OCI-M2 (cell line): ENCODE measurements around the gene OR51I1.

Experiments used
- DNase-seq: peaks from one replicate; lab custom pipeline; 2025; ENCODE audit not compliant: unreplicated experiment; lab: John Stamatoyannopoulos, UW

OR51I1 gene

DNA sequence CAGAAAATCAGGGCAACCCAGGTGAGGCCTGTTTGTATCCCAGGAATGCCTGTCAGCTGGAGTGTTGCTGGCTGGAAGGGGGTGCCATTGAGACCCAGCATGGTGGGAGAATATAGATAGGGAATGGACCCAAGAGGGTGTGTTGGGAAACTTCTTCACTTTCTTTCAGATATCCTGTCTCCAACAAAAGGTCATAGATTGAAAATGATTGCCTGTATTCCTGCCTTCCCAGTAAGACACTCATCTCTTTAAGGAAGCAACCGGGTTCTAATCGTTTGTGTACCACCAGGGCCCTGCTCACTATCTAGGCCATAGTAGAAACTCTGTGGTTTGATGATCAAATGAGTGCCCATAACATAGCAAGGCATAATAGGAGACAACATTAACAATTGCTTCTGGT lies at the start of gene OR51I1:
Gene OR51I1 (minus strand): TSS at position 101 of the 400 bp plus-strand sequence. CDS start 0 bp downstream, at position 101.
- DNase-seq, result no peak

GRCh38 chr11:5489576-5490357 lies 48.5 kb upstream of the OR51I1 start:
- no peak for DNase-seq

- DNase-seq, result no peak
Observed at GRCh38 chr11:5488798-5489399, 47.6 kb upstream of the OR51I1 start.

DNA sequence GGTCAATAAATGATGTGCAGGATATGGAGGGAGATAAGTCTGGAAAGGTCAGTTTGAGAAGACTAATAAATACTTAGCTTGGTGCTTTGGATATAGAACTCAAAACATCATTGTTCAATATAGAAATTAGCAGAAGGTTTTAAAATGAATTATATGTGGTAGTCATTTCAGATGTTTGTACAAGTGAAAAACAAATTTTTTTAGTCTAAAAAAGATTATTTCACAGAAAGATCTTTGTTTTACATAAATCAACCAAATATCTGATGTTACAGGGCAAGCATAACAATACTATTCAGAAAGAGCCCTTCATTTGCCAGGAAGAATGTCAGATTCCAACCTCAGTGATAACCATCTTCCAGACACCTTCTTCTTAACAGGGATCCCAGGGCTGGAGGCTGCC lies 47.1 kb upstream of the OR51I1 start, which contains the start of gene OR52D1:
Gene OR52D1 (plus strand): TSS at position 301 of the 400 bp plus-strand sequence. CDS start 22 bp downstream, at position 323.
- DNase-seq, result no peak

GRCh38 chr11:5486421-5486820 lies 45.1 kb upstream of the OR51I1 start:
- no peak for DNase-seq

DNA sequence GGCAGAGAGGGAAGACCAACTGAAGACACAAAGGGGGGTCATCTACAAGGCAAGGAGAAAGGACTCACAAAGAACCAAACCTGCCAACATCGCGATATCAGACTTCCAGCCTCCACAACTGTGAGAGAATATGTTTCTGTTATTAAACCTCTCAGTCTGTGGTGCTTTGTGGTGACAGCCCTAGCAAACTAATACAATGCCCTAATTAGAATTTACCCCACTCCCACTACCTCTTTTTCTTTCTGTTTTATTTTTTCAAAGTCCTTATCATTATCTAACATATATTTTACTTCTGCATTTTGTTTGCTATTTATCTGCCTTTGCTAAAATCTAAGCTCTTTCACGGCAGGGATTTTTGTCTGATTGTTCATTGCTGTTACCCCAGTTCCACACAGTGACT lies 44.7 kb upstream of the OR51I1 start:
- DNase-seq, result no peak

DNA sequence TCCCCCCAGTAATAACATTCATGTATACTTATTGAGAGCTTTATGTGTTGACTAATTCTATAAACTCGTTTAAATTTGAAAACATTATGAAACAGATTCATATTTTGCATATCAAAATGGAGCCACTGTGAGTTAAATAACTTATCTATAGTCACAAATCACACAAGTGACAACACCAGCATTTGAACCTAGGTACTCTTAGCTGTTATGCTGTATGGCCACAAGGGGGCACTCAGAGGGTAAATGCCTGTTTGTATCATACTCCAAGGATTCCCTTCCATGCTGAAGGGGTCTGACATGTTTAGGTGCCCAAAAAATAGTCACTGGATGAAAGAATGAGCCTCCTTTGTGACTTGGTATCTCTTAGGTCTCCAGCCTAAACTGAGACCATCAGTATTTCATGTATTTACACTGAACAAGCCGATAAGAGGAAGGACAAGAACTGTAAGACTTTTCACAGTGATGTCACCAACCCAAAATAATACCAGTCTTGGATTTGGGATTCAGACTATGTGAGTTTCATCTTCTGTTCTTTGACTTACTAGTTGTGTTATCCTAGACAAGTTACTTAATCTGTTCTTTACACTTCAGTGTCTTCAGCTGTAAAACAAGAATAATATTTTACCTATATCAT lies 35.0 kb upstream of the OR51I1 start:
- peak; percentile 15 for DNase-seq

DNA sequence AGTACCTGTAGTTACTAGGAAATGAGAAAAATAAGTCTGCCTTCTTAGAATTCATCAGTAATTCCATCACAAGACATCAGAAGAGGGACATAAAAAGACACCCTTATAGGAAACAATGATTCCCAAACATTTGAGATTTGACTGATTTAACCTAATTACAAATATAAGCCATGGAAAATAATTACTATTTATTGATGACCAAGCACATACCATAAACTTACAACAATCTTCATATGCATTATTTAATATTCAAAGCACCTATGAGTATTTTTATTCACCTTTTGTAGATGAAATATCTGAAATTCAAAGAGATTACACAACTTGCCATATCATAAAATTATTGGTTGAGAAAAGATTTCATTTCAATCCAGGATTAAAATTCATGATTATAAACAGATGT lies 32.6 kb upstream of the OR51I1 start:
- DNase-seq, result no peak

- DNase-seq, result no peak
Observed at GRCh38 chr11:5467527-5467926, 26.2 kb upstream of the OR51I1 start.

DNA sequence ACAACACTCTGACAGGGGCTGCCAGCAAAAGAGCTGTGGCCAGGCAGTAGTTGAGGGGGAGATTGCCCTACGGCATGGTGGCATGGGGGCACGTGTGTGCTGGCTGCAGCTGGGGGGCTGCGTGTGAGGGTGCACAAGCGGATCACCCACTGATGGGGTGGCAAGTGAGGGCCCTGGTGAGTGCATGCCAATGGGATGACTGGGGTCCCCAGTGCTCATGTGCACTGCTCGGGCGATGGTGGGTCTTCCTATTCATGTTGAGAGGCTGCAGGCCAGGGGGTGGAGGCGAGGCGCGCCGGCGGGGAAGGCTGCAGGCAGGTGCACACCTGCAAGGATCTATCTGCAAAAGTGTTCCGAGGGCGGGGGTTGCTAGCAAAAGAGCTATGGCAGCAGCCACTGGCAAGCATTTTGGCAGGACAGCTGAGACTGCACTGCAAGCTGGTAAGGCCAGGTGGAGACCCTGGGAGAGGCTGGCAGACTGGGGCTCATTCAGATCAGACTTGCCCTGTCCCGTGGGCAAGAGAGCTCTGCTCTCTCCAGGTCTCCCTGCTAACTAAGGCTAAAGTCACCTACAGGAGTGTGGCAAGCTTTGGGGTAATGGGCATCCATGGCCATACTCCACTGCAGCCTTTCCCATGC lies 19.8 kb upstream of the OR51I1 start:
- DNase-seq, result no peak

DNA sequence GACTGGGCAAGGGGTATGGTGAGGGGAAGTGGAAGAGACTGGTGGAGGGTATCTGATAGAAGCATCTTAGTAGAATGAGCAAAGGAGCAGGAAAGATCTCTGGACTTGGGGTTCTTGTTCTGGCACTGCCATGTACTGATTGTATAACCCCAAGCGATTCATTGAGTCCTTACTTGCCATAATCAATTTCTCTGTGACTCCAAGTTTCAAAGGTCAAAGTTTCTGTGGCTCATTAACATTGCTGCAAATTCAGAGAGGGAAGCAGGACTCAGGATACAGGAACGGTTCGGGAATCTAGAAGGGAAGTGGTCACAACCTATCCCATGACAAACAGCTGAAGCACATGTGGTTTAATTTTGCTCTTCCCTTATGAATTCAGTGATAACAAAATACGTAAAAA lies 8.1 kb upstream of the OR51I1 start:
- DNase-seq, result no peak

GRCh38 chr11:5449023-5449422 lies 7.7 kb upstream of the OR51I1 start, which contains the start of gene OR51I2:
Gene OR51I2, plus strand, starts transcription at chr11:5449323. Its CDS starts 4,166 bp downstream, at chr11:5453489.
- DNase-seq, result no peak

- no peak for DNase-seq
Observed at GRCh38 chr11:5443835-5444393, 2.6 kb upstream of the OR51I1 start.

- no peak for DNase-seq
Observed at GRCh38 chr11:5423131-5423530, 18.2 kb downstream of the OR51I1 start.

GRCh38 chr11:5421811-5422210 lies 19.5 kb downstream of the OR51I1 start, which contains the start of gene OR51Q1:
Gene OR51Q1, plus strand, starts transcription at chr11:5422111. Its CDS starts 90 bp downstream, at chr11:5422201.
- no peak for DNase-seq

DNA sequence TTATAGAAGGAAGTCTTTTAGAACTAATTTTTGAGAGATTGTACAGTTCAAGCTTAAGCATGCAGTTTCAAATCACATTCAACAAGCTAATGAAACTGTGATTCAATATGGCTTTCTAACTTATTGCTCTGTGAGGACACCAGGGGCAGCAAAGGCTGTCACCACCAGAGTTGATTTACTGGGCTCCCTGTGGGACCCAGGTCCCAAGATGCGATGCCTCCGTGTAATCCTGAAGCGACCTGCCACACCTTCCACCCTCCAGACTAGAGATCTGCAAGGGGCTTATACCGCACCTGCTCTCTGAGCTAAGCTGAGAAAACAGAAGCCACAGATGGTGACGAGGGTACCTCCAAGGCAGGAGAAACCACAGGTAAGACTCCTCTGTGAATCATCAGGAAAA lies 20.3 kb downstream of the OR51I1 start:
- DNase-seq, result no peak

DNA sequence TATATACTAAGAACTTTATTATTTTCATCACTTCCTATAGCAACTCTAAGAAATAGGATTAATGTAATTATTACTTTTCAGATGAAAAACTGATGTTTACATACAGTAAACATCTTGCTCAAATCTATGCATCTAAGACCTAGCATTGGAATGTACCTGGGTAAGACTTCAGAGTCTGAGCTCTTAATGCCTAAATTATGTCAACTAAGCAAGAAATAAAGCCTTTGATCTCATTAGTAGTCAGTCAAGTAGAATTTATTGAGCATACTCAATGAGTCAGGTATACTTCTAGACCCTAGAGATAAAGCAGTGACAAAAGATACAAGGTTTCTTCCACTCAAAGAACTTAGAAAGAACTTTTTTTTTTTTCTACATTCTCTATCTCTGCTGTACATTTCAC lies 36.1 kb downstream of the OR51I1 start:
- no peak for DNase-seq

DNA sequence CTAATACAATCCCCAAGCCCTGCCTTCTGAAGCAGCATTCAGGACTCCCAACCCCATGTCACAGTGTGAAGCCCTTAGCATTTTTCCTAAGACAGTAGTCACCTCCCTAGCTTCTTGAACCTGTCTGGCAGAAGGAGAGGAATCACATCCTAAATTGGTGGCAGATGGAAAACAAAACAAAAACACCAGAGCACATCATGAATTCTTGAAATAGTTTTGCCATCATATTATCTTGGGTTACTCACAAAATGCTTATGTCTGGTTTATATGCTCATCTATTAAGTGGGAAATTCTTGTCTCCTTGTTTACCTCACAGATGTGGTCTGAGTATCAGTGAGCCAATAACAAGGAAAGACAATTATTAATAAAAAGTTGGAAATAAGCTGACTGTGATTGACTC lies 42.4 kb downstream of the OR51I1 start:
- no peak for DNase-seq

DNA sequence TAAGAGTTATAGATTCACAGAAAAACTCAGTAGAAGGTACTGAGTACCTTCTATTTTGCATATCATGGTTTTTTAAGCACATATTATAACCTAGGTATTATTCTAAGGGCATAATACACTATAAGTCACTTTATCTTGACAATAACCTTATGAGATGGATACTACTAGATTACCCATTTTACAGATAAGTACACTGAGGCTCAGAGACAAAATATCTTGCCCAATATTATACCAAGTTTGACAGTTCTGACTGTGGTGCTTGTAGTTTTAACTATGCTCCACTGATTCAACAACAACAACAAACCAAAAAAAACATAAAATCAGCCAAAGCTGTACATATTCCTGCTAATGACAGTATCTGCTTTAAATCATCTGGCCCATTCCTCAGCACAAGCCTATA lies 47.2 kb downstream of the OR51I1 start:
- no peak for DNase-seq
